ENCODE results near the gene HIPK2. TPM values are rescaled to one million over a fixed set of nuclear protein-coding genes. Genes with fewer than 3 reads are reported as not detected.

HIPK2 gene
- total and polyA plus RNA-seq, 2 of the 4 experiments (the other 2 are of a cell fraction): 22.0 to 27.1 TPM

DNA sequence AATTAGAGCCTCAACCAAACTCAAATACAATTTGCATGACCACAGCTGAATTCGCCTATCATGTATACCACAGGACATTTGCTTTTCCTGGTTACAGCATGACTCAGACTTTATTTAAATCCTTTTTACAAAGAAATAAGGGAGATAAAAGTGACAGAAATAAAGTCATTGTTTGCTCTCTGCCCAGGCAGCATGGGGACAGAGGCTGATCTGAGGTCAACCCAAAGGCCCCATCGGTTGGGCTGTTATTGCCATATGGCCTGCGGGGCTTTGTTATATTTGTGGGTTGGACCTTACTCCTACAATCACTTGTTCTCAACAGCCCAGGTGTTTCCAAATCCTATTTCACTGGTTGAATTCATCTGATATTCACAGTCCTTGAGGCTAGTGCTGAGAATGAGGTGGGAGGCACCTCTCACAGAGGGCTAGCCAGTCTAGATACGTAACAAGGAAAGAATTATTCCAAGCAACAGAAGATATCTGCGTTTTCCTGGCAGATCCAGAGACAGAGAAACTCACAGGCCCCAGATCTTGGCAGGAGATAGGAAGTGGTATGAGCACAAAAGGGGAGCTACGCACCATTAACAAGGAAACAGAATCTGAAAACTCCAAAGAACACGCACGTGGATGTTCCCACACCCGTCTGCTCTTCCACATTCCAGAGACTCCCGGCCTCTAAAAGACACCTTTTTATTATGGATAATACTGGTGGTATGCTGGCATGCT is 117.3 kb downstream of the HIPK2 start (continued):
- TF ChIP-seq NFE2L2 (IDR thresholded peaks at IDR 0.05; ENCODE audit: low read depth, low read length): no peak

DNA sequence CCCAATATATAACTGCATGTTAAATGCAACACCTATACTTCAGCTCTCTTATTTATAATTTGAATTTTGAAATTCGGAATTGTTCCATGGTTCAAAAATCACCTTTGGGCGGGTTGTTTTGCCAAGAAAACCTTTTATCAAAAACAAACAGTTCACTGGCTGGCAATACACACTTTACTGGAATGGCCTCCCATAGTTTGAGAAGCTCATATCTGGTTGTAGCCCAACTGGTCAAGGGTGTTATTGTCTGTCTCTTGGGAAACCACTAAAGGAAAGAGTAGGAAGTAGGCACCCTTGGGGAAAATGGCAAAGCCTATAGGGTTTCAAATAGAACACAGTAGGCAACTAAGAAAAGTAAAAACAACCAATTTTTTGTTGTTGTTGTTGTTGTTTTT is 117.9 kb downstream of the HIPK2 start:
- DNase-seq: no peak
- Histone ChIP-seq H4K20me1 (ENCODE audit: insufficient read depth, low read length) (peaks cover 98% of the 10 kb centered on the region; the same call in 1 of the 2 replicates), H3K9me3 (ENCODE audit: control insufficient read depth, insufficient read depth, low read length) (no peaks in the 10 kb centered on the region), H3K14ac (replicated peaks; ENCODE audit: low read depth, low read length) (no peak overlapping the region), H2AK9ac (replicated peaks; ENCODE audit: low read depth, low read length, poor library complexity) (no peak overlapping the region), H2AK5ac (ENCODE audit: low read depth, low read length) (no peak overlapping the region), H3K4me3 (ENCODE audit: insufficient read depth, low read depth, low read length) (no peak overlapping the region), H2AFZ (replicated peaks; ENCODE audit: low read length, poor library complexity) (no peak overlapping the region), H2BK5ac (ENCODE audit: low read depth, low read length, poor library complexity, severe bottlenecking) (no peak overlapping the region), H3K4ac (ENCODE audit: low read depth, low read length) (no peak overlapping the region), H3K27ac (ENCODE audit: insufficient read depth, low read length) (no peak overlapping the region), H3K56ac (ENCODE audit: extremely low read depth, insufficient read depth, low read length) (no peak overlapping the region), H3K36me3 (ENCODE audit: control insufficient read depth, insufficient read depth, low read length) (peaks cover 20% of the 10 kb centered on the region; the same call in 1 of the 2 replicates), H3K79me1 (ENCODE audit: low read depth in 1 of 2, low read length in 2 of 2) (peaks cover 65 to 99% of the 10 kb centered on the region in 2 experiments), H4K5ac (ENCODE audit: low read depth, low read length) (no peak overlapping the region), H3K4me2 (ENCODE audit: low read depth, low read length) (no peak overlapping the region), H3K4me1 (ENCODE audit: control insufficient read depth, insufficient read depth, low read length) (peaks cover 12% of the 10 kb centered on the region), H2BK15ac (ENCODE audit: low read depth, low read length) (no peak overlapping the region), H2BK20ac (ENCODE audit: low read depth, low read length) (no peak overlapping the region), H3K18ac (ENCODE audit: low read depth, low read length) (no peak overlapping the region), H3K9ac (ENCODE audit: low read depth, low read length) (no peak overlapping the region), H3K9me1 (ENCODE audit: insufficient read depth, low read length) (peaks cover 46% of the 10 kb centered on the region), H3K27me3 (ENCODE audit: control insufficient read depth, insufficient read depth, low read length) (no peaks in the 10 kb centered on the region), H2BK120ac (ENCODE audit: low read depth, low read length) (no peak overlapping the region), H4K91ac (ENCODE audit: insufficient read depth, low read depth, low read length) (no peak overlapping the region), H4K8ac (ENCODE audit: low read depth in 2 of 2, low read length in 2 of 2) (no peak overlapping the region), H3K23ac (ENCODE audit: low read depth, low read length) (no peak overlapping the region)
- no peak for ATAC-seq (ENCODE audit: low read depth)
- ChIA-PET CTCF (no interaction called here), POLR2A (ENCODE audit: unreplicated experiment) (no interaction called here)
- dilution Hi-C loops (cut with HindIII; ENCODE audit: low sequenced_read_pairs, unreplicated experiment) (no loop called here), intact Hi-C loops (cut with micrococcal nuclease) (no loop called here), in situ Hi-C loops (cut with MboI; ENCODE audit: low sequenced_read_pairs) (no loop called here)
- no TSS peak for BruUV-seq (replicated peaks)
- no CpG with 5 or more reads among the region's 2 CpGs for WGBS, 2 experiments (ENCODE audit: extremely low coverage in 2 of 2, insufficient read length in 1 of 2)
- TF ChIP-seq, protein P1, sequence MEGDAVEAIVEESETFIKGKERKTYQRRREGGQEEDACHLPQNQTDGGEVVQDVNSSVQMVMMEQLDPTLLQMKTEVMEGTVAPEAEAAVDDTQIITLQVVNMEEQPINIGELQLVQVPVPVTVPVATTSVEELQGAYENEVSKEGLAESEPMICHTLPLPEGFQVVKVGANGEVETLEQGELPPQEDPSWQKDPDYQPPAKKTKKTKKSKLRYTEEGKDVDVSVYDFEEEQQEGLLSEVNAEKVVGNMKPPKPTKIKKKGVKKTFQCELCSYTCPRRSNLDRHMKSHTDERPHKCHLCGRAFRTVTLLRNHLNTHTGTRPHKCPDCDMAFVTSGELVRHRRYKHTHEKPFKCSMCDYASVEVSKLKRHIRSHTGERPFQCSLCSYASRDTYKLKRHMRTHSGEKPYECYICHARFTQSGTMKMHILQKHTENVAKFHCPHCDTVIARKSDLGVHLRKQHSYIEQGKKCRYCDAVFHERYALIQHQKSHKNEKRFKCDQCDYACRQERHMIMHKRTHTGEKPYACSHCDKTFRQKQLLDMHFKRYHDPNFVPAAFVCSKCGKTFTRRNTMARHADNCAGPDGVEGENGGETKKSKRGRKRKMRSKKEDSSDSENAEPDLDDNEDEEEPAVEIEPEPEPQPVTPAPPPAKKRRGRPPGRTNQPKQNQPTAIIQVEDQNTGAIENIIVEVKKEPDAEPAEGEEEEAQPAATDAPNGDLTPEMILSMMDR (conservative IDR thresholded peaks at IDR 0.05; ENCODE audit: low read depth, low read length): no peak
- TF ChIP-seq MXI1 (IDR thresholded peaks at IDR 0.05; ENCODE audit: borderline replicate concordance, low read depth, low read length) (no peak), FOS (IDR thresholded peaks at IDR 0.05; ENCODE audit: low read depth, low read length) (no peak), CEBPB (IDR thresholded peaks at IDR 0.05; ENCODE audit: low read depth, low read length) (no peak), BHLHE40 (IDR thresholded peaks at IDR 0.05; ENCODE audit: low read depth, low read length) (no peak), RCOR1 (IDR thresholded peaks at IDR 0.05; ENCODE audit: insufficient replicate concordance, low read length) (no peak), RAD21 (IDR thresholded peaks at IDR 0.05; ENCODE audit: low read length) (no peak), MAFK (IDR thresholded peaks at IDR 0.05; ENCODE audit: low read depth, low read length) (no peak), NFE2L2 (IDR thresholded peaks at IDR 0.05; ENCODE audit: low read depth, low read length) (no peak), SMC3 (IDR thresholded peaks at IDR 0.05; ENCODE audit: low read depth, low read length) (no peak), RFX5 (IDR thresholded peaks at IDR 0.05; ENCODE audit: low read depth, low read length) (no peak), POLR2A (IDR thresholded peaks at IDR 0.05; ENCODE audit: low read depth, low read length) (no peak)
- TF ChIP-seq, protein P2, sequence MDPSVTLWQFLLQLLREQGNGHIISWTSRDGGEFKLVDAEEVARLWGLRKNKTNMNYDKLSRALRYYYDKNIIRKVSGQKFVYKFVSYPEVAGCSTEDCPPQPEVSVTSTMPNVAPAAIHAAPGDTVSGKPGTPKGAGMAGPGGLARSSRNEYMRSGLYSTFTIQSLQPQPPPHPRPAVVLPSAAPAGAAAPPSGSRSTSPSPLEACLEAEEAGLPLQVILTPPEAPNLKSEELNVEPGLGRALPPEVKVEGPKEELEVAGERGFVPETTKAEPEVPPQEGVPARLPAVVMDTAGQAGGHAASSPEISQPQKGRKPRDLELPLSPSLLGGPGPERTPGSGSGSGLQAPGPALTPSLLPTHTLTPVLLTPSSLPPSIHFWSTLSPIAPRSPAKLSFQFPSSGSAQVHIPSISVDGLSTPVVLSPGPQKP (IDR thresholded peaks at IDR 0.05; ENCODE audit: borderline replicate concordance, low read depth, low read length): no peak
- TF ChIP-seq, protein P3, sequence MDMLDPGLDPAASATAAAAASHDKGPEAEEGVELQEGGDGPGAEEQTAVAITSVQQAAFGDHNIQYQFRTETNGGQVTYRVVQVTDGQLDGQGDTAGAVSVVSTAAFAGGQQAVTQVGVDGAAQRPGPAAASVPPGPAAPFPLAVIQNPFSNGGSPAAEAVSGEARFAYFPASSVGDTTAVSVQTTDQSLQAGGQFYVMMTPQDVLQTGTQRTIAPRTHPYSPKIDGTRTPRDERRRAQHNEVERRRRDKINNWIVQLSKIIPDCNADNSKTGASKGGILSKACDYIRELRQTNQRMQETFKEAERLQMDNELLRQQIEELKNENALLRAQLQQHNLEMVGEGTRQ (IDR thresholded peaks at IDR 0.05; ENCODE audit: low read depth, low read length): no peak

All from IMR-90 (cell line).